Naive thymus-derived CD4-positive, alpha-beta T cell (primary cell): ENCODE results near the gene DNPEP. TPM values are rescaled to one million over a fixed set of nuclear protein-coding genes. Genes with fewer than 3 reads are reported as not detected.

ENCODE experiments used
- ATAC-seq: fragments of 150-1000 bp; cut with Tn5 transposase; 2 replicates; pipeline ENCODE4 v1.10.0; 2021; ENCODE audit warnings: mild to moderate bottlenecking, moderate library complexity
- CTCF ChIA-PET: fragments of 350-600 bp; sonication (Branson Sonifier 250); formaldehyde crosslinking; loops from one replicate; lab custom pipeline; 2021; ENCODE audit warnings: antibody characterized with exemption; lab: Charles Lee
- POLR2A ChIA-PET: fragments of 350-600 bp; sonication (Branson Sonifier 250); formaldehyde crosslinking; loops from one replicate; lab custom pipeline; 2021; ENCODE audit warnings: antibody characterized with exemption, inconsistent platforms; lab: Charles Lee
- DNase-seq, 9 donors: peaks; one replicate each; pipeline versions ENCODE4 v3.0.0 to v3.0.0-alpha.2; 2020 to 2022; ENCODE audit warnings: mixed read lengths in 1 of 9
- H3K27ac ChIP-seq: one replicate; pipeline ENCODE4 v1.7.0; 2013; ENCODE audit warnings: mild to moderate bottlenecking, low read depth, low read length, moderate library complexity
- H3K27me3 ChIP-seq, 2 donors: one replicate each; pipeline ENCODE4 v1.7.0; 2013; ENCODE audit warnings: low read length in 2 of 2, mild to moderate bottlenecking in 2 of 2, moderate library complexity in 2 of 2; ENCODE audit not compliant: control insufficient read depth in 2 of 2, insufficient read depth in 2 of 2
- H3K36me3 ChIP-seq, 3 experiments: 1 replicate in 2 of 3; 2 replicates in 1 of 3; pipeline ENCODE4 v1.7.0; 2013; ENCODE audit warnings: low read length in 3 of 3, mild to moderate bottlenecking in 3 of 3, moderate library complexity in 1 of 3; ENCODE audit not compliant: insufficient read depth in 3 of 3, control insufficient read depth in 2 of 3
- H3K4me1 ChIP-seq, 2 donors: one replicate each; pipeline ENCODE4 v1.7.0; 2013; ENCODE audit warnings: low read length in 2 of 2, mild to moderate bottlenecking in 2 of 2, moderate library complexity in 1 of 2; ENCODE audit not compliant: control insufficient read depth in 2 of 2, insufficient read depth in 2 of 2
- H3K4me3 ChIP-seq: 2 replicates; pipeline ENCODE4 v1.7.0; 2013; ENCODE audit warnings: mild to moderate bottlenecking, low read length
- H3K9me3 ChIP-seq, 3 experiments: 1 replicate in 2 of 3; 2 replicates in 1 of 3; pipeline ENCODE4 v1.7.0; 2013; ENCODE audit warnings: low read length in 3 of 3; ENCODE audit not compliant: control insufficient read depth in 2 of 3
- H3K27ac Mint-ChIP-seq, 9 donors: one replicate each; pipeline ENCODE4 v1.8.0; 2020 to 2022; ENCODE audit warnings: mixed read lengths in 9 of 9, mild to moderate bottlenecking in 8 of 9, moderate library complexity in 5 of 9, inconsistent platforms in 2 of 9
- H3K27me3 Mint-ChIP-seq, 5 donors: one replicate each; pipeline ENCODE4 v1.8.0; 2021 to 2022; ENCODE audit warnings: mixed read lengths in 5 of 5, mild to moderate bottlenecking in 1 of 5
- H3K36me3 Mint-ChIP-seq, 5 donors: one replicate each; pipeline ENCODE4 v1.8.0; 2020 to 2022; ENCODE audit warnings: mixed read lengths in 5 of 5, mild to moderate bottlenecking in 3 of 5, inconsistent platforms in 1 of 5
- H3K4me1 Mint-ChIP-seq, 7 donors: one replicate each; pipeline ENCODE4 v1.8.0; 2020 to 2022; ENCODE audit warnings: mixed read lengths in 7 of 7, mild to moderate bottlenecking in 3 of 7, inconsistent platforms in 1 of 7
- H3K4me3 Mint-ChIP-seq, 10 donors: one replicate each; pipeline ENCODE4 v1.8.0; 2020 to 2022; ENCODE audit warnings: mild to moderate bottlenecking in 10 of 10, mixed read lengths in 10 of 10, moderate library complexity in 6 of 10, inconsistent platforms in 2 of 10
- H3K9me3 Mint-ChIP-seq, 11 donors: one replicate each; pipeline ENCODE4 v1.8.0; 2020 to 2022; ENCODE audit warnings: mixed read lengths in 11 of 11, mild to moderate bottlenecking in 4 of 11, inconsistent platforms in 1 of 11, moderate library complexity in 1 of 11
- intact Hi-C, 2 donors: fragments of 100-400 bp; cut with micrococcal nuclease; formaldehyde crosslinking; loops; one replicate each; pipeline ENCODE4 v1.15.1; 2023
- polyA plus RNA-seq, 2 donors: library from polyadenylated mRNA; unstranded; fragments of 300-500 nt; fragmentation: Illumina TruSeq; gene quantifications; one replicate each; pipeline ENCODE4 v1.2.3, GENCODE V29; 2021
- total RNA-seq, 6 experiments: library from RNA in 5 of 6; stranded (reverse) in 5 of 6; gene quantifications; 1 replicate in 5 of 6; 2 replicates in 1 of 6; pipeline ENCODE4 v1.2.3 and lab custom pipeline; 2021 to 2026

The DNPEP gene
- total and polyA plus RNA-seq, 7 experiments from 2014 or later, result 57.5 to 115 (median 73.9) TPM

DNA sequence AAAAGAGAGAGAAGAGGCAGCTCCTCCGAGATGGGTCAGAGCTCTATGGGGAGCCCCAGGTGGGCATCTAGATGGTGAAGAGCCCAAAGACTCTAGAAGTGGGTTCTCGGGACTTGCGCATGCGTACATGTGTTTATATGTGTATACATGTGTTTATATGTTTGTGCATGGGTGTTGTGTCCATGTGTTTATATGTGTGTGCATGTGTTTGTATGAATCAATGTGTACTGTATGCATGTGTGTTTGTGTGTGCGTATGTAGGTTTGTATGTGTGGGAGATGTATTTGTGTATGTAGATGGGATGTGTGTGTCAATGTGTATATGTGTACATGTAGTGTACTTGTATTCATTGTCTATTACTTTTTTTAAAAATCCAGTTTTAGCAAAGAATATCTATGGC lies 25.6 kb downstream of the DNPEP start:
- Mint-ChIP-seq H3K4me1 (peaks cover 0 to 4% (median 3%) of the 10 kb centered on the region in 7 donors), H3K36me3 (peaks cover 0 to 16% (median 5%) of the 10 kb centered on the region in 5 donors), H3K4me3 (no peak overlapping the region), H3K27ac (no peak overlapping the region), H3K9me3 (no peaks in the 10 kb centered on the region), H3K27me3 (peaks cover 10 to 31% (median 25%) of the 10 kb centered on the region in 5 donors)
- intact Hi-C loops, result no loop called here
- peaks cover 0 to 3% of the 10 kb centered on the region in 2 donors for H3K27me3 ChIP-seq
- no peak for DNase-seq
- CTCF ChIA-PET, result interaction anchor here (1.5 kb wide), 1 partner anchor 10 kb away, joined by 4 read pairs; no protein-coding TSS in a partner anchor
- no peaks in the 10 kb centered on the region for H3K4me1 ChIP-seq
- no peak overlapping the region for H3K4me3 ChIP-seq
- no peaks in the 10 kb centered on the region for H3K36me3 ChIP-seq
- H3K9me3 ChIP-seq, result no peaks in the 10 kb centered on the region
- POLR2A ChIA-PET, result interaction anchor here (0.5 to 1.6 kb wide), 2 partner anchors 7 to 18 kb away, joined by 3 to 4 read pairs; no protein-coding TSS in a partner anchor
- H3K27ac ChIP-seq, result no peak overlapping the region
- ATAC-seq, result no peak

DNA sequence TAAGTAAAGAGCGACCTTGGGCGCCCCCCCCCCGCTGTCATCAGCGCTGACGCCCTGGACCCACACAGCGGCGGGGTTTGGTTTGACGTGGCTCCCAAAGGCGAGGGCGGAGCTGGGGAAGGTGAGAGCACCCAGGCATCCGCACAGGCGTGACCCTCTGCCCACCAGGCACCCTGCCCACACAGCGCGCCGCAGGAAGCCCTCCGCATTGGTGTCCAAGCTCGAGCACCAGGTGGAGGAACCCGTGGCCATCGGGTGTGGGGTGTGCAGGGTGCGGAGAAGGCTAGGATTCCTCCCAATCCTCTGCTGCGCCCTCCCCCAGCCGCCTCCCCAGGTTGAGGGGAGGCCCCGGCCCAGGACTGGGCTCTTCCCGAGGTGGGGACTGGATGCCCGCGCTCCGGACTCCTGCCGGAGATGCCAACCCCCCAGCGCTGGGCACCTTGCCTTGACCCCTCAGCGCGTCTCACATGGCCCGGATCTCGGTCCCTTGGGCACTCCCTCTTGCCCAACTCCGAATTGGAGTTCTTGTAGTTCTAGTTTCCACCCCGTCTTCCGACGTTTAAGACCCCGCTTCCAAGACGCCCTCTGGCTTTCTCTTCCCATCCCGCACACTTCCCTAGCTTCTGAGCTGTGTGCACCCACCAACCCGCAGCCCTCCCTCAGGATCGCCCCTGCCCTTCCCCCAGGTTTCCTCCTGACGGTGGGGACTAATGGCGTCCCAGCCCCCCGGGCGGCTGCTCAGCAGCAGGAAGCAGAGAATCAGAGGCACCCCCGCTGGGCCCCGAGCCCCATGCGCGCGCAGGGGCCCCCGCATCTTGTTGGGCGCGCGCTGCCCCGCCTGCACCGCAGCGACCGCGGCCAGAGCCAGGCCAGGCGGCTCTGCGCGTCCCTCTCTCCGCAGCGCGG lies 29.3 kb downstream of the DNPEP start:
- Mint-ChIP-seq H3K9me3 (no peaks in the 10 kb centered on the region), H3K27ac (no peak overlapping the region), H3K4me3 (peak overlapping the region in 4 of 10 donors; percentile 26 to 74 (median 52)), H3K27me3 (peaks cover 44 to 60% (median 53%) of the 10 kb centered on the region in 5 donors), H3K4me1 (peaks cover 0 to 4% (median 3%) of the 10 kb centered on the region in 7 donors), H3K36me3 (peaks cover 0 to 12% (median 5%) of the 10 kb centered on the region in 5 donors)
- POLR2A ChIA-PET, result no interaction called here
- Histone ChIP-seq H3K36me3 (no peaks in the 10 kb centered on the region), H3K4me1 (no peaks in the 10 kb centered on the region), H3K27ac (no peak overlapping the region), H3K9me3 (no peaks in the 10 kb centered on the region), H3K27me3 (peaks cover 0 to 3% of the 10 kb centered on the region in 2 donors), H3K4me3 (no peak overlapping the region)
- intact Hi-C loops, result no loop called here
- DNase-seq (no peak), ATAC-seq (peak; percentile 10)
- CTCF ChIA-PET, result interaction anchor here (0.7 kb wide), 1 partner anchor 243 kb away, joined by 3 read pairs; no protein-coding TSS in a partner anchor

DNA sequence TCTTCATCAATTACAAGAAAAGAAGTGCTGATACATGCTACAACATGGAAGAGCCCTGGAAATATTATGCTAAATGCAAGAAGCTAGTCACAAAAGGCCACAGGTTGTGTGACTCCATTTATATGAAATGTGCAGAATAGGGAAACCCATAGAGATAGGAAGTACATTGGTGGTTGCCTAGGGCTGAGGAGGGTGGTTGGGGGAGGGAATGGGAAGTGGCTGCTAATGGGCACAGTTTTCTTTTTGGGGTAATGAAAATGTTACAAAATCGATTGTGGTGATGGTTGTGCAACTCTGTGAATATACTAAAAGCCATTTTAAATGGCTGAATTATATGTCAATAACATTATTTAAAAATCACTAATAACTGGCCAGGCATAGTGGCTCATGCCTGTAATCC lies 30.9 kb downstream of the DNPEP start:
- peak; percentile 60 for ATAC-seq
- peaks cover 0 to 3% of the 10 kb centered on the region in 2 donors for H3K27me3 ChIP-seq
- peaks cover 0 to 5% (median 4%) of the 10 kb centered on the region in 5 donors for H3K36me3 Mint-ChIP-seq
- H3K4me3 Mint-ChIP-seq, result no peak overlapping the region
- intact Hi-C loops, result no loop called here
- H3K27ac ChIP-seq, result no peak overlapping the region
- ChIA-PET POLR2A (no interaction called here), CTCF (no interaction called here)
- no peak for DNase-seq
- H3K36me3 ChIP-seq, result no peaks in the 10 kb centered on the region
- H3K27me3 Mint-ChIP-seq, result peaks cover 45 to 66% (median 53%) of the 10 kb centered on the region in 5 donors
- H3K9me3 ChIP-seq, result no peaks in the 10 kb centered on the region
- H3K27ac Mint-ChIP-seq, result no peak overlapping the region
- H3K4me1 ChIP-seq, result no peaks in the 10 kb centered on the region
- peaks cover 0 to 4% (median 0%) of the 10 kb centered on the region in 7 donors for H3K4me1 Mint-ChIP-seq
- H3K9me3 Mint-ChIP-seq, result no peaks in the 10 kb centered on the region
- H3K4me3 ChIP-seq, result no peak overlapping the region

DNA sequence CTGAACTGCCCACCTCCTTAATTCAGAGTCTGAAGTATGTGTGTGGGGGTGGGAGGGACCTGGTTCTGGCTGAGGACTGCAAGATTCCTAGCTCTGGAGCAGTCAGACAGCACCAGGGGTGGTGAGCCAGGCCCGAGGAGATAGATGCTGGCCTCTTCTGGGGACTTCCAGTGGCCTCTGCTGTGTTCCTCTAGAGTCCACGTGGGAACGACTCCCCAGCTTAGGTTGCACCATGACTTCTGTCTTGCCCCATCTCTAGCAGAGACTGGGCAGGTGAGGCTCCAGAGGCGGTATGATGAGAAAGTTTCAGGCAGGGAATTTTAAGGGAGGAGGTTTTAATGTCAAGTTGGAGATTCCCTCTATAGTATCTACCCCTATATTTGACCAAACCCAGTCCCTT lies 33.1 kb downstream of the DNPEP start:
- Histone ChIP-seq H3K27ac (no peak overlapping the region), H3K9me3 (no peaks in the 10 kb centered on the region), H3K4me1 (no peaks in the 10 kb centered on the region), H3K4me3 (no peak overlapping the region), H3K27me3 (no peaks in the 10 kb centered on the region), H3K36me3 (no peaks in the 10 kb centered on the region)
- ChIA-PET POLR2A (no interaction called here), CTCF (no interaction called here)
- Mint-ChIP-seq H3K9me3 (no peaks in the 10 kb centered on the region), H3K27ac (no peak overlapping the region), H3K4me3 (no peak overlapping the region), H3K27me3 (peaks cover 40 to 61% (median 52%) of the 10 kb centered on the region in 5 donors), H3K4me1 (peaks cover 0 to 4% (median 0%) of the 10 kb centered on the region in 7 donors), H3K36me3 (no peaks in the 10 kb centered on the region)
- intact Hi-C loops, result loop anchor here in 1 of 2 donors (5.0 kb wide), 1 partner anchor 47 kb away; the partner anchor contains the start of gene PTPRN
- ATAC-seq, result no peak
- DNase-seq, result no peak

DNA sequence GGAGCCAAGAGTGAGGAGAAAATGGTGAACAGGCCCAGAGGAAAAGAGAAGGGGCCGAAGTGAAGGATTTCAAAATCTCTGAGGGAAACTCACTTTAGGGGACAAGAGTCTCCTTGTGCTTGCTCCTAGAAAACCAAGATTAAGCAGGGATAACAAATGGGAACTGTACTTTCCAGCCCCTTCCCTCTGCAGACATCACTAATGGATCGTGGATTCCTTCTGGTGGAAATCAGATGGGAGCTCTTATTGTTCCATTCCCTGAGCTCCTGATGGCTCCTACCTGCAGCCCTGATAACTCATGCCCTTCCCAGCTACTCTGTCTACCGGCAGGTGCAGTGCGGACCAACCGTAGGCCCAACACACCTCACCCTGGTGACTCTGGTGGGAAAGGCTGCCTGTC lies 34.6 kb downstream of the DNPEP start:
- H3K27ac ChIP-seq, result no peak overlapping the region
- POLR2A ChIA-PET, result no interaction called here
- H3K4me1 ChIP-seq, result no peaks in the 10 kb centered on the region
- no peak overlapping the region for H3K4me3 ChIP-seq
- Mint-ChIP-seq H3K36me3 (no peaks in the 10 kb centered on the region), H3K4me3 (no peak overlapping the region), H3K27me3 (peaks cover 45 to 62% (median 49%) of the 10 kb centered on the region in 5 donors), H3K4me1 (no peaks in the 10 kb centered on the region), H3K9me3 (no peaks in the 10 kb centered on the region), H3K27ac (no peak overlapping the region)
- no peaks in the 10 kb centered on the region for H3K27me3 ChIP-seq
- DNase-seq, result no peak
- CTCF ChIA-PET, result interaction anchor here (0.5 to 1.4 kb wide), 3 partner anchors 58 to 407 kb away, joined by 3 read pairs; no protein-coding TSS in a partner anchor
- no peak for ATAC-seq
- intact Hi-C loops, result loop anchor here in 1 of 2 donors (5.0 kb wide), 1 partner anchor 46 kb away; the partner anchor contains the start of gene PTPRN
- no peaks in the 10 kb centered on the region for H3K9me3 ChIP-seq
- no peaks in the 10 kb centered on the region for H3K36me3 ChIP-seq

DNA sequence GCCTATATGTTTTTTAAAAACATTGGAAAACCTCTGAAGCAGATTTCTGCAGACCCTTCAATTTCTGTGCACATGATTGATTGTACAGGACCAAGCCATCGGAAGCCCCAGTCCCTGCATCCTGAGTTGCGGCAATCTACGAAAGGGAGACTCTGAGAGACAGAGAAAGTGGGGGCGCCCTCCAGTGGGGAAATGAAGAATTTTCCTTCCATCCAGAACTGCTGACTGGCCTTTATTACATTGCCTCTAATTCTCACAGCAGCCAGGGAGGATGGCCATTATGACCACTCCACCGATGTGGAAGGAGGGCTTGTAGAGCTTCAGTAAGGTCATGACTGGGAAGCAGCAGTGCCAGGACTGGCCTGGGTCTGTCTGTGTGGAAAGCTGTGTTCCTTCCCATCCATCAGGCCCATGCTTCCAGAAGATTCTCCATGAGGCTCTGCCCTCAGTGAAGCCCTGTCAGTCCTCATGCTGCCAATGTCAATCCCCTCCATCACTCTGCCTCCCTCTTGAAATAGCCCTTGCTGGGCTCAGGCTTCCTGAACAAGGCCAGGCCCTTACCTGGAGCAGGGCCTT lies 35.2 kb downstream of the DNPEP start:
- Histone ChIP-seq H3K36me3 (no peaks in the 10 kb centered on the region), H3K27me3 (no peaks in the 10 kb centered on the region), H3K4me1 (no peaks in the 10 kb centered on the region), H3K27ac (no peak overlapping the region), H3K9me3 (no peaks in the 10 kb centered on the region), H3K4me3 (no peak overlapping the region)
- DNase-seq (peak; percentile 25 to 66 (median 58)), ATAC-seq (peak; percentile 87)
- Mint-ChIP-seq H3K36me3 (no peaks in the 10 kb centered on the region), H3K4me3 (no peak overlapping the region), H3K4me1 (no peaks in the 10 kb centered on the region), H3K9me3 (no peaks in the 10 kb centered on the region), H3K27me3 (peaks cover 43 to 64% (median 48%) of the 10 kb centered on the region in 5 donors), H3K27ac (no peak overlapping the region)
- intact Hi-C loops, result loop anchor here (1.0 to 5.0 kb wide), 8 partner anchors 35 to 294 kb away; partner anchors contain the start of genes NHEJ1 (in 2 of the 2), DNPEP (in 1 of the 2) and PTPRN (in 1 of the 2)
- CTCF ChIA-PET, result interaction anchor here (1.3 to 1.7 kb wide), 3 partner anchors 9 to 58 kb away, joined by 3 to 5 read pairs (median 4); no protein-coding TSS in a partner anchor
- POLR2A ChIA-PET, result no interaction called here
